Measurements from ENCODE around the gene ADD2.

ADD2 gene

DNA sequence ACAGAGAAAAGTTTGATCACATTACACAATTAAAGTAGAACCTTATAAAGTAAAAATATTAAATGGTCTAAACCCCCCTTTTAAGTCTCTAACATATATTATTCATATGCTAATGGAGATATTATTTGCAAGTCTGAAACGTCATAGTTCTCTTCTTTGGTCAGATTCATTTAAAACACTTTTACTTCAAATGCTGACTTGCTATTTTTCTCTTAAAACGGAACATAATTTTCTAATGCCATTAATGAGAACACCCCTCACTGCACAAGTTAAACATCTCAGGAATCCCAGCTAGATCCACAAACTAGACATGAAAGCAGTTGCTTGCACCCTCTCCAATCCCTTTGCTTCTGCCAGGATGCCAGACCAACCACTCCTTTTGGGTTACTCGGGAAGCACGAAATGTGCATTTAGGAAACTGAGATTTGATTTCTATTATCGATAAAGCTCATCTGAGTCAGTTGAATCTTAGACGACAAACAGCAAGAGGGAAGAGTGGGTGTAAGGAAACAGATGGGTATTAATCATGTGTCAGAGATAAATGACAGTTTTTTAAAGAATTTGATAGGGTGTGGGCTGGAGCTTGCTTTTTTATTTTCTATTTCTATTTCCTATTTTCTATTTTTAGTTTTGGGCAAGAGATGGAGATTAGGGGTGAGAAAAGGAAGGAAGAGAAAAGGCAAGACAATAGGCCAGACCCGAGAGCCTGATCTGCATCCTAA, 1.5 kb downstream of the ADD2 start:
- Histone ChIP-seq H3K36me3 (replicated peaks in 1 of 2; ENCODE audit: control insufficient read depth in 2 of 2, insufficient read depth in 2 of 2, low read length in 2 of 2) (no peaks in the 10 kb centered on the region), H3K4ac (ENCODE audit: low read length) (no peak overlapping the region), H2BK120ac (ENCODE audit: low read depth, low read length) (no peak overlapping the region), H3K9ac (ENCODE audit: low read depth, low read length, poor library complexity) (peak overlapping the region; percentile 91), H3K4me1 (ENCODE audit: control insufficient read depth in 2 of 2, insufficient read depth in 1 of 2, low read depth in 1 of 2, low read length in 2 of 2) (peaks cover 0 to 14% of the 10 kb centered on the region in 2 donors), H4K8ac (ENCODE audit: low read depth, low read length) (no peak overlapping the region), H2BK15ac (ENCODE audit: low read length) (no peak overlapping the region), H3K14ac (ENCODE audit: low read length) (peak overlapping the region; percentile 31), H3K27me3 (ENCODE audit: control insufficient read depth in 3 of 3, insufficient read depth in 3 of 3, low read depth in 1 of 3, low read length in 3 of 3) (peaks cover 0 to 10% (median 0%) of the 10 kb centered on the region in 3 experiments), H2BK12ac (ENCODE audit: low read length) (no peak overlapping the region), H3K9me3 (replicated peaks in 1 of 2; ENCODE audit: control insufficient read depth in 2 of 2, insufficient read depth in 1 of 2, low read depth in 1 of 2, low read length in 2 of 2) (no peaks in the 10 kb centered on the region), H3K18ac (ENCODE audit: low read length) (no peak overlapping the region), H3K4me2 (ENCODE audit: insufficient read depth, low read length, poor library complexity, severe bottlenecking) (peak overlapping the region; percentile 91), H2AK5ac (ENCODE audit: low read depth, low read length) (no peak overlapping the region), H2BK5ac (ENCODE audit: low read length) (no peak overlapping the region), H3K23ac (ENCODE audit: low read depth, low read length, poor library complexity) (no peak overlapping the region), H3K79me1 (ENCODE audit: low read depth, low read length) (peaks cover 3% of the 10 kb centered on the region), H3K27ac (replicated peaks; ENCODE audit: low read length) (no peak overlapping the region), H2AFZ (ENCODE audit: low read length) (peak overlapping the region; percentile 96), H4K91ac (ENCODE audit: low read depth, low read length, poor library complexity) (no peak overlapping the region), H3K4me3 (ENCODE audit: low read length in 2 of 2) (peak overlapping the region; percentile 82 to 91)
- WGBS, 2 donors (ENCODE audit: extremely low coverage in 2 of 2, insufficient read length in 2 of 2, insufficient replicate concordance in 1 of 2): no CpG with 5 or more reads among the region's 7 CpGs
- DNase-seq (ENCODE audit: low spot score): no peak

DNA sequence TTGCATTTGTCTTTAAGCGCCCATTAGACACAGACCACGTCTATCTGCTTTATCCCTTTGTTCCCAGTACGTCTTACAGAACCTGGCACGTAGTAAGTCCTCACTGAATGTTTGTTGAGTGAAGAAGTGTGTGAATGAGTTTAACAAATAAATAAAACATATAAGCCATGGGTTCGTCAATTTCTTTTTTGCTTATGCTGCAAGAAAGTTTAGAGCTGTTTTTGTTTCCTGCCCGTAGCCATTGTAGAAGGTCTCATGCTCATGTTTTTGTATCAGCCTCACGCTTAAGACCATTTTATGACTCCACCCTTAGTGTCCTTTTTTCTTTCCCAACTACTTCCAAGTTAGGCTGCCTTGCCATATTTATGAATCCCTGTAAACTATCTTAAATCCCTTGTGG, 2.5 kb downstream of the ADD2 start:
- Histone ChIP-seq H3K4me2 (ENCODE audit: insufficient read depth, low read length, poor library complexity, severe bottlenecking) (no peak overlapping the region), H3K23ac (ENCODE audit: low read depth, low read length, poor library complexity) (no peak overlapping the region), H2AFZ (ENCODE audit: low read length) (no peak overlapping the region), H3K4me3 (ENCODE audit: low read length in 2 of 2) (no peak overlapping the region), H2BK5ac (ENCODE audit: low read length) (no peak overlapping the region), H3K27ac (replicated peaks; ENCODE audit: low read length) (no peak overlapping the region), H4K91ac (ENCODE audit: low read depth, low read length, poor library complexity) (no peak overlapping the region), H3K27me3 (ENCODE audit: control insufficient read depth in 3 of 3, insufficient read depth in 3 of 3, low read depth in 1 of 3, low read length in 3 of 3) (peaks cover 0 to 10% (median 0%) of the 10 kb centered on the region in 3 experiments), H2AK5ac (ENCODE audit: low read depth, low read length) (no peak overlapping the region), H4K8ac (ENCODE audit: low read depth, low read length) (no peak overlapping the region), H3K14ac (ENCODE audit: low read length) (no peak overlapping the region), H3K4ac (ENCODE audit: low read length) (no peak overlapping the region), H3K4me1 (ENCODE audit: control insufficient read depth in 2 of 2, insufficient read depth in 1 of 2, low read depth in 1 of 2, low read length in 2 of 2) (peaks cover 0 to 14% of the 10 kb centered on the region in 2 donors), H3K36me3 (replicated peaks in 1 of 2; ENCODE audit: control insufficient read depth in 2 of 2, insufficient read depth in 2 of 2, low read length in 2 of 2) (no peaks in the 10 kb centered on the region), H3K9ac (ENCODE audit: low read depth, low read length, poor library complexity) (no peak overlapping the region), H3K79me1 (ENCODE audit: low read depth, low read length) (peaks cover 3% of the 10 kb centered on the region), H3K18ac (ENCODE audit: low read length) (no peak overlapping the region), H2BK12ac (ENCODE audit: low read length) (no peak overlapping the region), H2BK120ac (ENCODE audit: low read depth, low read length) (no peak overlapping the region), H3K9me3 (replicated peaks in 1 of 2; ENCODE audit: control insufficient read depth in 2 of 2, insufficient read depth in 1 of 2, low read depth in 1 of 2, low read length in 2 of 2) (no peaks in the 10 kb centered on the region), H2BK15ac (ENCODE audit: low read length) (no peak overlapping the region)
- no CpG with 5 or more reads among the region's 7 CpGs for WGBS, 2 donors (ENCODE audit: extremely low coverage in 2 of 2, insufficient read length in 2 of 2, insufficient replicate concordance in 1 of 2)
- no peak for DNase-seq (ENCODE audit: low spot score)

GRCh38 chr2:70759446-70759845, 8.6 kb downstream of the ADD2 start:
- Histone ChIP-seq H2AFZ (ENCODE audit: low read length) (no peak overlapping the region), H2BK120ac (ENCODE audit: low read depth, low read length) (no peak overlapping the region), H3K27me3 (ENCODE audit: control insufficient read depth in 3 of 3, insufficient read depth in 3 of 3, low read depth in 1 of 3, low read length in 3 of 3) (no peaks in the 10 kb centered on the region), H2BK15ac (ENCODE audit: low read length) (no peak overlapping the region), H3K18ac (ENCODE audit: low read length) (no peak overlapping the region), H2BK12ac (ENCODE audit: low read length) (no peak overlapping the region), H3K9ac (ENCODE audit: low read depth, low read length, poor library complexity) (no peak overlapping the region), H2AK5ac (ENCODE audit: low read depth, low read length) (no peak overlapping the region), H4K8ac (ENCODE audit: low read depth, low read length) (no peak overlapping the region), H3K14ac (ENCODE audit: low read length) (no peak overlapping the region), H3K9me3 (replicated peaks in 1 of 2; ENCODE audit: control insufficient read depth in 2 of 2, insufficient read depth in 1 of 2, low read depth in 1 of 2, low read length in 2 of 2) (peaks cover 0 to 3% of the 10 kb centered on the region in 2 donors), H3K4me1 (ENCODE audit: control insufficient read depth in 2 of 2, insufficient read depth in 1 of 2, low read depth in 1 of 2, low read length in 2 of 2) (peaks cover 0 to 1% of the 10 kb centered on the region in 2 donors), H3K4me2 (ENCODE audit: insufficient read depth, low read length, poor library complexity, severe bottlenecking) (no peak overlapping the region), H3K4ac (ENCODE audit: low read length) (no peak overlapping the region), H3K23ac (ENCODE audit: low read depth, low read length, poor library complexity) (no peak overlapping the region), H3K4me3 (ENCODE audit: low read length in 2 of 2) (no peak overlapping the region), H4K91ac (ENCODE audit: low read depth, low read length, poor library complexity) (no peak overlapping the region), H3K27ac (replicated peaks; ENCODE audit: low read length) (no peak overlapping the region), H3K36me3 (replicated peaks in 1 of 2; ENCODE audit: control insufficient read depth in 2 of 2, insufficient read depth in 2 of 2, low read length in 2 of 2) (peaks cover 0 to 2% of the 10 kb centered on the region in 2 donors), H3K79me1 (ENCODE audit: low read depth, low read length) (no peaks in the 10 kb centered on the region), H2BK5ac (ENCODE audit: low read length) (no peak overlapping the region)
- no peak for DNase-seq (ENCODE audit: low spot score)
- WGBS, 2 donors (ENCODE audit: extremely low coverage in 2 of 2, insufficient read length in 2 of 2, insufficient replicate concordance in 1 of 2): no CpG with 5 or more reads among the region's 1 CpG

DNA sequence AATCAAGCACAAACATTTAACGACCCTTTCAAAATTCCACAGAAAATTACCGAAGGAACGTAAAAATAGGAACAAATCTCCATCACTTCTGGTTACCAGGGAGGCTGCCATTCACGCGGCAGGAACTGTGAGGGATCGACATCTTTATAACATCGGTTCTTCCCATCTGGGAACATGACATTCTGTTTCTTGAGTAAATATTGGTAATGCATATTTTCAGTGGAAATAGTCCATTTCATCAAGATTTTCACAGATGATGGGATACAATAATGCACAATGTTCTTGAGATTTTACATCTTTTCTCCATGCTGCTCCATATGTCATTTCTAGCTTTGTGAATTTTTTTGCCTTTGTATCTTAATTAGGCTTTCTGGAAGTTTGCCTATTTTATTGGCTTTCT, 10.0 kb downstream of the ADD2 start:
- Histone ChIP-seq H3K14ac (ENCODE audit: low read length) (no peak overlapping the region), H2BK5ac (ENCODE audit: low read length) (no peak overlapping the region), H2AFZ (ENCODE audit: low read length) (no peak overlapping the region), H4K8ac (ENCODE audit: low read depth, low read length) (no peak overlapping the region), H3K36me3 (replicated peaks in 1 of 2; ENCODE audit: control insufficient read depth in 2 of 2, insufficient read depth in 2 of 2, low read length in 2 of 2) (peaks cover 0 to 2% of the 10 kb centered on the region in 2 donors), H3K4me1 (ENCODE audit: control insufficient read depth in 2 of 2, insufficient read depth in 1 of 2, low read depth in 1 of 2, low read length in 2 of 2) (peaks cover 1 to 2% of the 10 kb centered on the region in 2 donors), H3K4me3 (ENCODE audit: low read length in 2 of 2) (no peak overlapping the region), H3K9me3 (replicated peaks in 1 of 2; ENCODE audit: control insufficient read depth in 2 of 2, insufficient read depth in 1 of 2, low read depth in 1 of 2, low read length in 2 of 2) (peaks cover 0 to 3% of the 10 kb centered on the region in 2 donors), H3K23ac (ENCODE audit: low read depth, low read length, poor library complexity) (no peak overlapping the region), H2AK5ac (ENCODE audit: low read depth, low read length) (no peak overlapping the region), H2BK15ac (ENCODE audit: low read length) (no peak overlapping the region), H3K18ac (ENCODE audit: low read length) (no peak overlapping the region), H3K4me2 (ENCODE audit: insufficient read depth, low read length, poor library complexity, severe bottlenecking) (no peak overlapping the region), H4K91ac (ENCODE audit: low read depth, low read length, poor library complexity) (no peak overlapping the region), H3K4ac (ENCODE audit: low read length) (no peak overlapping the region), H2BK120ac (ENCODE audit: low read depth, low read length) (no peak overlapping the region), H2BK12ac (ENCODE audit: low read length) (no peak overlapping the region), H3K79me1 (ENCODE audit: low read depth, low read length) (no peaks in the 10 kb centered on the region), H3K9ac (ENCODE audit: low read depth, low read length, poor library complexity) (no peak overlapping the region), H3K27ac (replicated peaks; ENCODE audit: low read length) (no peak overlapping the region), H3K27me3 (ENCODE audit: control insufficient read depth in 3 of 3, insufficient read depth in 3 of 3, low read depth in 1 of 3, low read length in 3 of 3) (no peaks in the 10 kb centered on the region)
- DNase-seq (ENCODE audit: low spot score): no peak
- WGBS, 2 donors (ENCODE audit: extremely low coverage in 2 of 2, insufficient read length in 2 of 2, insufficient replicate concordance in 1 of 2): no CpG with 5 or more reads among the region's 7 CpGs

Data from neuronal stem cell (in vitro differentiated cells).